ENCODE results near the gene RFLNA. TPM values are rescaled to one million over a fixed set of nuclear protein-coding genes. Genes with fewer than 3 reads are reported as not detected.

The RFLNA gene
- total and polyA plus RNA-seq, 2 of the 4 experiments (the other 2 are of a cell fraction), result not detected

GRCh38 chr12:124301084-124301654 lies 6.3 kb downstream of the RFLNA start:
- DNase-seq (no peak), ATAC-seq (ENCODE audit: low read depth) (no peak)
- H2AFZ ChIP-seq (replicated peaks; ENCODE audit: low read length, poor library complexity), result no peak overlapping the region
- dilution Hi-C loops (cut with HindIII; ENCODE audit: low sequenced_read_pairs, unreplicated experiment) (no loop called here), intact Hi-C loops (cut with micrococcal nuclease) (no loop called here), in situ Hi-C loops (cut with MboI; ENCODE audit: low sequenced_read_pairs) (no loop called here)
- no peak overlapping the region for H2BK15ac ChIP-seq (ENCODE audit: low read depth, low read length)
- no peak overlapping the region for H3K14ac ChIP-seq (replicated peaks; ENCODE audit: low read depth, low read length)
- H4K5ac ChIP-seq (ENCODE audit: low read depth, low read length), result no peak overlapping the region
- no peaks in the 10 kb centered on the region for H3K36me3 ChIP-seq (ENCODE audit: control insufficient read depth, insufficient read depth, low read length)
- no peak for TF ChIP-seq FOS (IDR thresholded peaks at IDR 0.05; ENCODE audit: low read depth, low read length)
- no peak for TF ChIP-seq CHD1 (IDR thresholded peaks at IDR 0.05; ENCODE audit: low read depth, low read length)
- TF ChIP-seq POLR2A (IDR thresholded peaks at IDR 0.05; ENCODE audit: low read depth, low read length), result no peak
- TF ChIP-seq, protein P1, sequence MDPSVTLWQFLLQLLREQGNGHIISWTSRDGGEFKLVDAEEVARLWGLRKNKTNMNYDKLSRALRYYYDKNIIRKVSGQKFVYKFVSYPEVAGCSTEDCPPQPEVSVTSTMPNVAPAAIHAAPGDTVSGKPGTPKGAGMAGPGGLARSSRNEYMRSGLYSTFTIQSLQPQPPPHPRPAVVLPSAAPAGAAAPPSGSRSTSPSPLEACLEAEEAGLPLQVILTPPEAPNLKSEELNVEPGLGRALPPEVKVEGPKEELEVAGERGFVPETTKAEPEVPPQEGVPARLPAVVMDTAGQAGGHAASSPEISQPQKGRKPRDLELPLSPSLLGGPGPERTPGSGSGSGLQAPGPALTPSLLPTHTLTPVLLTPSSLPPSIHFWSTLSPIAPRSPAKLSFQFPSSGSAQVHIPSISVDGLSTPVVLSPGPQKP (IDR thresholded peaks at IDR 0.05; ENCODE audit: borderline replicate concordance, low read depth, low read length), result no peak
- TF ChIP-seq, protein P2, sequence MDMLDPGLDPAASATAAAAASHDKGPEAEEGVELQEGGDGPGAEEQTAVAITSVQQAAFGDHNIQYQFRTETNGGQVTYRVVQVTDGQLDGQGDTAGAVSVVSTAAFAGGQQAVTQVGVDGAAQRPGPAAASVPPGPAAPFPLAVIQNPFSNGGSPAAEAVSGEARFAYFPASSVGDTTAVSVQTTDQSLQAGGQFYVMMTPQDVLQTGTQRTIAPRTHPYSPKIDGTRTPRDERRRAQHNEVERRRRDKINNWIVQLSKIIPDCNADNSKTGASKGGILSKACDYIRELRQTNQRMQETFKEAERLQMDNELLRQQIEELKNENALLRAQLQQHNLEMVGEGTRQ (IDR thresholded peaks at IDR 0.05; ENCODE audit: low read depth, low read length), result no peak
- TF ChIP-seq RCOR1 (IDR thresholded peaks at IDR 0.05; ENCODE audit: insufficient replicate concordance, low read length), result no peak
- TF ChIP-seq CEBPB (IDR thresholded peaks at IDR 0.05; ENCODE audit: low read depth, low read length), result no peak
- TF ChIP-seq BHLHE40 (IDR thresholded peaks at IDR 0.05; ENCODE audit: low read depth, low read length), result no peak
- no peak overlapping the region for H3K4ac ChIP-seq (ENCODE audit: low read depth, low read length)
- no peak overlapping the region for H4K8ac ChIP-seq (ENCODE audit: low read depth in 2 of 2, low read length in 2 of 2)
- no TSS peak for BruUV-seq (replicated peaks)
- H3K18ac ChIP-seq (ENCODE audit: low read depth, low read length), result no peak overlapping the region
- H3K9ac ChIP-seq (ENCODE audit: low read depth, low read length), result no peak overlapping the region
- no peak overlapping the region for H3K56ac ChIP-seq (ENCODE audit: extremely low read depth, insufficient read depth, low read length)
- H3K4me1 ChIP-seq (ENCODE audit: control insufficient read depth, insufficient read depth, low read length), result no peaks in the 10 kb centered on the region; the same call in 1 of the 2 replicates
- no peaks in the 10 kb centered on the region for H3K9me1 ChIP-seq (ENCODE audit: insufficient read depth, low read length)
- H3K4me2 ChIP-seq (ENCODE audit: low read depth, low read length), result no peak overlapping the region
- H3K27ac ChIP-seq (ENCODE audit: insufficient read depth, low read length), result no peak overlapping the region
- CTCF ChIA-PET, result no interaction called here
- H3K4me3 ChIP-seq (ENCODE audit: insufficient read depth, low read depth, low read length), result no peak overlapping the region
- WGBS, 2 experiments (ENCODE audit: extremely low coverage in 2 of 2, insufficient read length in 1 of 2), result 80% methylated on average over 7 of the region's 14 CpGs; no CpG with 5 or more reads in 1 of the 2 experiments
- H2AK5ac ChIP-seq (ENCODE audit: low read depth, low read length), result no peak overlapping the region
- H2BK20ac ChIP-seq (ENCODE audit: low read depth, low read length), result no peak overlapping the region
- H3K27me3 ChIP-seq (ENCODE audit: control insufficient read depth, insufficient read depth, low read length), result peaks cover 53% of the 10 kb centered on the region
- H3K79me1 ChIP-seq (ENCODE audit: low read depth in 1 of 2, low read length in 2 of 2), result no peaks in the 10 kb centered on the region
- H2BK5ac ChIP-seq (ENCODE audit: low read depth, low read length, poor library complexity, severe bottlenecking), result no peak overlapping the region
- no peak overlapping the region for H3K23ac ChIP-seq (ENCODE audit: low read depth, low read length)
- POLR2A ChIA-PET (ENCODE audit: unreplicated experiment), result no interaction called here
- H3K9me3 ChIP-seq (ENCODE audit: control insufficient read depth, insufficient read depth, low read length), result peaks cover 4% of the 10 kb centered on the region
- H4K20me1 ChIP-seq (ENCODE audit: insufficient read depth, low read length), result no peaks in the 10 kb centered on the region
- H2BK120ac ChIP-seq (ENCODE audit: low read depth, low read length), result no peak overlapping the region
- no peak overlapping the region for H2AK9ac ChIP-seq (replicated peaks; ENCODE audit: low read depth, low read length, poor library complexity)
- H4K91ac ChIP-seq (ENCODE audit: insufficient read depth, low read depth, low read length), result no peak overlapping the region

All from IMR-90 (cell line).